Neutrophil (primary cell): ENCODE data around the gene RAB11FIP5.

Experiments
- H3K27ac ChIP-seq: fragments of 200-600 bp; sonication (generic); 2 replicates; pipeline ENCODE4 v1.5.1; 2016; ENCODE audit warnings: mild to moderate bottlenecking, moderate library complexity
- H3K27me3 ChIP-seq: fragments of 200-600 bp; sonication (generic); 2 replicates; pipeline ENCODE4 v1.6.0; 2016; ENCODE audit warnings: mild to moderate bottlenecking
- H3K36me3 ChIP-seq: fragments of 200-600 bp; sonication (generic); 2 replicates; pipeline ENCODE4 v1.5.1; 2017
- H3K4me1 ChIP-seq, 2 experiments: fragments of 200-600 bp in 1 of 2; sonication (generic) in 1 of 2; 1 replicate in 1 of 2; 2 replicates in 1 of 2; pipeline versions ENCODE4 v1.5.1 to v1.6.1; 2013 to 2016; ENCODE audit warnings: low read depth in 1 of 2, low read length in 1 of 2, mild to moderate bottlenecking in 1 of 2, moderate library complexity in 1 of 2; ENCODE audit not compliant: control insufficient read depth in 1 of 2, insufficient read depth in 1 of 2
- H3K4me3 ChIP-seq, 2 experiments: fragments of 200-600 bp in 1 of 2; sonication (generic) in 1 of 2; 1 replicate in 1 of 2; 2 replicates in 1 of 2; pipeline ENCODE4 v1.5.1; 2013 to 2016; ENCODE audit warnings: low read depth in 1 of 2, low read length in 1 of 2, mild to moderate bottlenecking in 1 of 2, moderate library complexity in 1 of 2
- H3K9me3 ChIP-seq: fragments of 200-600 bp; sonication (generic); 2 replicates; pipeline ENCODE4 v1.5.1; 2016
- CTCF ChIP-seq: fragments of 200-600 bp; sonication (generic); IDR thresholded peaks from 2 replicates; pipeline ENCODE4 v1.5.1; 2016; ENCODE audit warnings: antibody characterized with exemption

RAB11FIP5 gene

GRCh38 chr2:73135236-73135635, 22.5 kb upstream of the RAB11FIP5 start:
- no peak overlapping the region for H3K4me3 ChIP-seq
- no peak for TF ChIP-seq CTCF

GRCh38 chr2:73134471-73134870, 21.7 kb upstream of the RAB11FIP5 start:
- H3K36me3 ChIP-seq = no peaks in the 10 kb centered on the region
- H3K27ac ChIP-seq = no peak overlapping the region
- H3K4me3 ChIP-seq = no peak overlapping the region
- H3K27me3 ChIP-seq = peaks cover 63% of the 10 kb centered on the region
- no peaks in the 10 kb centered on the region for H3K9me3 ChIP-seq
- no peaks in the 10 kb centered on the region for H3K4me1 ChIP-seq
- no peak for TF ChIP-seq CTCF

More at GRCh38 chr2:73135236-73135635, 22.5 kb upstream of the RAB11FIP5 start:
- no peaks in the 10 kb centered on the region for H3K36me3 ChIP-seq
- H3K4me1 ChIP-seq = no peaks in the 10 kb centered on the region
- H3K27me3 ChIP-seq = peaks cover 61% of the 10 kb centered on the region
- H3K27ac ChIP-seq = no peak overlapping the region
- no peaks in the 10 kb centered on the region for H3K9me3 ChIP-seq

- Histone ChIP-seq H3K9me3 (no peaks in the 10 kb centered on the region), H3K4me1 (no peaks in the 10 kb centered on the region), H3K27me3 (peaks cover 64% of the 10 kb centered on the region), H3K27ac (no peak overlapping the region), H3K4me3 (no peak overlapping the region), H3K36me3 (no peaks in the 10 kb centered on the region)
- TF ChIP-seq CTCF = no peak
Observed at GRCh38 chr2:73133566-73134197, 20.9 kb upstream of the RAB11FIP5 start.

- no peak for TF ChIP-seq CTCF
- H3K4me1 ChIP-seq = no peaks in the 10 kb centered on the region
- no peak overlapping the region for H3K27ac ChIP-seq
Observed at GRCh38 chr2:73131807-73132206, 19.1 kb upstream of the RAB11FIP5 start.

GRCh38 chr2:73130790-73131189, 18.0 kb upstream of the RAB11FIP5 start:
- Histone ChIP-seq H3K4me3 (no peak overlapping the region), H3K4me1 (no peaks in the 10 kb centered on the region), H3K27me3 (peaks cover 59% of the 10 kb centered on the region), H3K27ac (no peak overlapping the region), H3K36me3 (no peaks in the 10 kb centered on the region), H3K9me3 (no peaks in the 10 kb centered on the region)
- no peak for TF ChIP-seq CTCF

More at GRCh38 chr2:73131807-73132206, 19.1 kb upstream of the RAB11FIP5 start:
- H3K4me3 ChIP-seq = no peak overlapping the region
- peaks cover 65% of the 10 kb centered on the region for H3K27me3 ChIP-seq
- no peaks in the 10 kb centered on the region for H3K36me3 ChIP-seq
- H3K9me3 ChIP-seq = no peaks in the 10 kb centered on the region
